ENCODE results near the gene DESI1.
"Not testable (repeated sequence)": the region's sequence is repeated elsewhere in the genome, so short reads cannot be mapped to it uniquely, and the experiment has no call there.

DESI1 gene

GRCh38 chr22:41576877-41577276 lies 44.0 kb downstream of the DESI1 start:
- DNase-seq, result peak; percentile 92
- Histone ChIP-seq H3K4me3 (ENCODE audit: low read length) (no peak overlapping the region), H3K79me2 (ENCODE audit: control insufficient read depth, insufficient read depth, low read length) (no peaks in the 10 kb centered on the region), H3K36me3 (ENCODE audit: control insufficient read depth, insufficient read depth, low read length) (no peaks in the 10 kb centered on the region), H3K27ac (ENCODE audit: low read depth, low read length) (no peak overlapping the region), H4K8ac (ENCODE audit: low read depth, low read length) (no peak overlapping the region), H2BK120ac (ENCODE audit: low read depth, low read length) (no peak overlapping the region), H3K27me3 (ENCODE audit: insufficient read depth, low read length, poor library complexity) (no peaks in the 10 kb centered on the region), H2AK5ac (ENCODE audit: low read length) (no peak overlapping the region), H3K79me1 (ENCODE audit: low read length) (no peaks in the 10 kb centered on the region), H3K23ac (ENCODE audit: low read length) (no peak overlapping the region), H3K56ac (ENCODE audit: low read length) (no peak overlapping the region), H2BK5ac (ENCODE audit: low read length) (no peak overlapping the region), H2BK15ac (replicated peaks; ENCODE audit: low read depth) (no peak overlapping the region), H3K4ac (ENCODE audit: low read depth, low read length) (no peak overlapping the region), H4K5ac (ENCODE audit: low read length) (no peak overlapping the region), H3K18ac (ENCODE audit: low read length) (no peak overlapping the region), H3K4me2 (ENCODE audit: low read length) (no peak overlapping the region), H3K4me1 (ENCODE audit: control insufficient read depth, low read depth, low read length) (no peaks in the 10 kb centered on the region), H3K9ac (ENCODE audit: low read length) (no peak overlapping the region)
- no CpG with 5 or more reads among the region's 9 CpGs for WGBS (ENCODE audit: extremely low coverage, insufficient coverage, low lambda C conversion rate)

GRCh38 chr22:41575533-41575932 lies 45.3 kb downstream of the DESI1 start:
- H3K79me2 ChIP-seq (ENCODE audit: control insufficient read depth, insufficient read depth, low read length), result no peaks in the 10 kb centered on the region
- H3K56ac ChIP-seq (ENCODE audit: low read length), result no peak overlapping the region
- no peaks in the 10 kb centered on the region for H3K4me1 ChIP-seq (ENCODE audit: control insufficient read depth, low read depth, low read length)
- no peaks in the 10 kb centered on the region for H3K36me3 ChIP-seq (ENCODE audit: control insufficient read depth, insufficient read depth, low read length)
- H2BK5ac ChIP-seq (ENCODE audit: low read length), result no peak overlapping the region
- H3K27ac ChIP-seq (ENCODE audit: low read depth, low read length), result no peak overlapping the region
- H4K5ac ChIP-seq (ENCODE audit: low read length), result no peak overlapping the region
- H2BK120ac ChIP-seq (ENCODE audit: low read depth, low read length), result no peak overlapping the region
- H3K27me3 ChIP-seq (ENCODE audit: insufficient read depth, low read length, poor library complexity), result no peaks in the 10 kb centered on the region
- no peak overlapping the region for H2AK5ac ChIP-seq (ENCODE audit: low read length)
- DNase-seq, result no peak
- no peak overlapping the region for H3K9ac ChIP-seq (ENCODE audit: low read length)
- no peak overlapping the region for H3K4me2 ChIP-seq (ENCODE audit: low read length)
- no CpG with 5 or more reads among the region's 15 CpGs for WGBS (ENCODE audit: extremely low coverage, insufficient coverage, low lambda C conversion rate)
- H3K4ac ChIP-seq (ENCODE audit: low read depth, low read length), result no peak overlapping the region
- H3K23ac ChIP-seq (ENCODE audit: low read length), result no peak overlapping the region
- no peak overlapping the region for H2BK15ac ChIP-seq (replicated peaks; ENCODE audit: low read depth)
- H4K8ac ChIP-seq (ENCODE audit: low read depth, low read length), result no peak overlapping the region
- H3K79me1 ChIP-seq (ENCODE audit: low read length), result no peaks in the 10 kb centered on the region
- H3K4me3 ChIP-seq (ENCODE audit: low read length), result no peak overlapping the region
- H3K18ac ChIP-seq (ENCODE audit: low read length), result no peak overlapping the region

- Histone ChIP-seq H3K27ac (ENCODE audit: low read depth, low read length) (no peak overlapping the region), H3K36me3 (ENCODE audit: control insufficient read depth, insufficient read depth, low read length) (no peaks in the 10 kb centered on the region), H2AK5ac (ENCODE audit: low read length) (no peak overlapping the region), H3K4ac (ENCODE audit: low read depth, low read length) (no peak overlapping the region), H3K4me1 (ENCODE audit: control insufficient read depth, low read depth, low read length) (no peaks in the 10 kb centered on the region), H4K5ac (ENCODE audit: low read length) (no peak overlapping the region), H3K27me3 (ENCODE audit: insufficient read depth, low read length, poor library complexity) (no peaks in the 10 kb centered on the region), H2BK120ac (ENCODE audit: low read depth, low read length) (no peak overlapping the region), H3K23ac (ENCODE audit: low read length) (no peak overlapping the region), H3K56ac (ENCODE audit: low read length) (no peak overlapping the region), H4K8ac (ENCODE audit: low read depth, low read length) (no peak overlapping the region), H3K79me2 (ENCODE audit: control insufficient read depth, insufficient read depth, low read length) (no peaks in the 10 kb centered on the region), H3K79me1 (ENCODE audit: low read length) (no peaks in the 10 kb centered on the region), H3K4me3 (ENCODE audit: low read length) (no peak overlapping the region), H3K4me2 (ENCODE audit: low read length) (no peak overlapping the region), H2BK5ac (ENCODE audit: low read length) (no peak overlapping the region), H3K18ac (ENCODE audit: low read length) (no peak overlapping the region), H2BK15ac (replicated peaks; ENCODE audit: low read depth) (no peak overlapping the region), H3K9ac (ENCODE audit: low read length) (no peak overlapping the region)
- no peak for DNase-seq
- no CpG with 5 or more reads among the region's 26 CpGs for WGBS (ENCODE audit: extremely low coverage, insufficient coverage, low lambda C conversion rate)
Observed at GRCh38 chr22:41574847-41575381, 45.9 kb downstream of the DESI1 start.

GRCh38 chr22:41573677-41574076 lies 47.2 kb downstream of the DESI1 start:
- H2BK5ac ChIP-seq (ENCODE audit: low read length), result no peak overlapping the region
- no peak overlapping the region for H2BK120ac ChIP-seq (ENCODE audit: low read depth, low read length)
- H3K4ac ChIP-seq (ENCODE audit: low read depth, low read length), result no peak overlapping the region
- no peak overlapping the region for H3K23ac ChIP-seq (ENCODE audit: low read length)
- H3K27me3 ChIP-seq (ENCODE audit: insufficient read depth, low read length, poor library complexity), result no peaks in the 10 kb centered on the region
- no peak overlapping the region for H3K56ac ChIP-seq (ENCODE audit: low read length)
- H4K5ac ChIP-seq (ENCODE audit: low read length), result no peak overlapping the region
- H3K18ac ChIP-seq (ENCODE audit: low read length), result no peak overlapping the region
- no peak overlapping the region for H2BK15ac ChIP-seq (replicated peaks; ENCODE audit: low read depth)
- no peak for DNase-seq
- no peak overlapping the region for H4K8ac ChIP-seq (ENCODE audit: low read depth, low read length)
- no peak overlapping the region for H3K9ac ChIP-seq (ENCODE audit: low read length)
- H3K36me3 ChIP-seq (ENCODE audit: control insufficient read depth, insufficient read depth, low read length), result no peaks in the 10 kb centered on the region
- no peaks in the 10 kb centered on the region for H3K79me2 ChIP-seq (ENCODE audit: control insufficient read depth, insufficient read depth, low read length)
- no peaks in the 10 kb centered on the region for H3K4me1 ChIP-seq (ENCODE audit: control insufficient read depth, low read depth, low read length)
- H3K79me1 ChIP-seq (ENCODE audit: low read length), result no peaks in the 10 kb centered on the region
- H2AK5ac ChIP-seq (ENCODE audit: low read length), result no peak overlapping the region
- H3K27ac ChIP-seq (ENCODE audit: low read depth, low read length), result no peak overlapping the region
- WGBS (ENCODE audit: extremely low coverage, insufficient coverage, low lambda C conversion rate), result no CpG with 5 or more reads among the region's 11 CpGs
- H3K4me2 ChIP-seq (ENCODE audit: low read length), result no peak overlapping the region
- H3K4me3 ChIP-seq (ENCODE audit: low read length), result no peak overlapping the region

- not testable (repeated sequence) for H4K8ac ChIP-seq (ENCODE audit: low read depth, low read length); H3K4ac ChIP-seq (ENCODE audit: low read depth, low read length); H3K18ac ChIP-seq (ENCODE audit: low read length); H3K27me3 ChIP-seq (ENCODE audit: insufficient read depth, low read length, poor library complexity); H4K5ac ChIP-seq (ENCODE audit: low read length); H3K79me2 ChIP-seq (ENCODE audit: control insufficient read depth, insufficient read depth, low read length); H3K23ac ChIP-seq (ENCODE audit: low read length); H3K36me3 ChIP-seq (ENCODE audit: control insufficient read depth, insufficient read depth, low read length); H2BK5ac ChIP-seq (ENCODE audit: low read length); H2AK5ac ChIP-seq (ENCODE audit: low read length); H3K4me1 ChIP-seq (ENCODE audit: control insufficient read depth, low read depth, low read length); H3K79me1 ChIP-seq (ENCODE audit: low read length); H3K27ac ChIP-seq (ENCODE audit: low read depth, low read length); H3K4me2 ChIP-seq (ENCODE audit: low read length); H2BK15ac ChIP-seq (replicated peaks; ENCODE audit: low read depth); H3K4me3 ChIP-seq (ENCODE audit: low read length); DNase-seq; H3K9ac ChIP-seq (ENCODE audit: low read length); H3K56ac ChIP-seq (ENCODE audit: low read length); H2BK120ac ChIP-seq (ENCODE audit: low read depth, low read length)
- no CpG with 5 or more reads among the region's 3 CpGs for WGBS (ENCODE audit: extremely low coverage, insufficient coverage, low lambda C conversion rate)
Observed at GRCh38 chr22:41572305-41572704, 48.5 kb downstream of the DESI1 start.

- no peak overlapping the region for H4K5ac ChIP-seq (ENCODE audit: low read length)
- H3K27ac ChIP-seq (ENCODE audit: low read depth, low read length), result no peak overlapping the region
- no peak overlapping the region for H3K9ac ChIP-seq (ENCODE audit: low read length)
- H3K4ac ChIP-seq (ENCODE audit: low read depth, low read length), result no peak overlapping the region
- DNase-seq, result no peak
- no peak overlapping the region for H3K23ac ChIP-seq (ENCODE audit: low read length)
- no peak overlapping the region for H3K18ac ChIP-seq (ENCODE audit: low read length)
- no CpG with 5 or more reads among the region's 14 CpGs for WGBS (ENCODE audit: extremely low coverage, insufficient coverage, low lambda C conversion rate)
- no peak overlapping the region for H3K4me3 ChIP-seq (ENCODE audit: low read length)
- H3K36me3 ChIP-seq (ENCODE audit: control insufficient read depth, insufficient read depth, low read length), result no peaks in the 10 kb centered on the region
- H2AK5ac ChIP-seq (ENCODE audit: low read length), result no peak overlapping the region
- H2BK120ac ChIP-seq (ENCODE audit: low read depth, low read length), result no peak overlapping the region
- H3K56ac ChIP-seq (ENCODE audit: low read length), result no peak overlapping the region
- H2BK15ac ChIP-seq (replicated peaks; ENCODE audit: low read depth), result no peak overlapping the region
- no peaks in the 10 kb centered on the region for H3K27me3 ChIP-seq (ENCODE audit: insufficient read depth, low read length, poor library complexity)
- no peak overlapping the region for H2BK5ac ChIP-seq (ENCODE audit: low read length)
- H3K79me2 ChIP-seq (ENCODE audit: control insufficient read depth, insufficient read depth, low read length), result no peaks in the 10 kb centered on the region
- no peak overlapping the region for H3K4me2 ChIP-seq (ENCODE audit: low read length)
- H3K79me1 ChIP-seq (ENCODE audit: low read length), result no peaks in the 10 kb centered on the region
- no peaks in the 10 kb centered on the region for H3K4me1 ChIP-seq (ENCODE audit: control insufficient read depth, low read depth, low read length)
- H4K8ac ChIP-seq (ENCODE audit: low read depth, low read length), result no peak overlapping the region
Observed at GRCh38 chr22:41571786-41572185, 49.1 kb downstream of the DESI1 start.
